WERI-Rb-1 (cell line): ENCODE measurements around the gene PDK2.

ENCODE experiments used
- DNase-seq: peaks from one replicate; pipeline ENCODE4 v3.0.0-alpha.2; 2020
- H3K27ac ChIP-seq: fragments of 250-450 bp; sonication (Bioruptor Pico); 2 replicates; pipeline ENCODE4 v1.5.1; 2020; ENCODE audit warnings: mild to moderate bottlenecking, moderate library complexity
- H3K27me3 ChIP-seq: fragments of 250-450 bp; sonication (Bioruptor Pico); 2 replicates; pipeline ENCODE4 v1.5.1; 2021; ENCODE audit warnings: mild to moderate bottlenecking, low read depth, moderate library complexity; ENCODE audit not compliant: insufficient read depth, severe bottlenecking
- H3K36me3 ChIP-seq: fragments of 250-450 bp; sonication (Bioruptor Pico); 2 replicates; pipeline ENCODE4 v1.5.1; 2020; ENCODE audit warnings: mild to moderate bottlenecking, moderate library complexity
- H3K4me3 ChIP-seq: 2 replicates; pipeline ENCODE4 v1.5.1; 2011; ENCODE audit warnings: low read depth, mild to moderate bottlenecking, control low read depth, low read length
- H3K9me3 ChIP-seq: fragments of 250-450 bp; sonication (Bioruptor Pico); 2 replicates; pipeline ENCODE4 v1.5.1; 2021; ENCODE audit warnings: mild to moderate bottlenecking, moderate library complexity; ENCODE audit not compliant: severe bottlenecking
- TF ChIP-seq, protein P1 (sequence below): IDR thresholded peaks from 2 replicates; pipeline ENCODE4 v1.5.1; 2011; ENCODE audit warnings: low read depth, mild to moderate bottlenecking, control low read depth, inconsistent platforms, low read length

PDK2 gene

DNA sequence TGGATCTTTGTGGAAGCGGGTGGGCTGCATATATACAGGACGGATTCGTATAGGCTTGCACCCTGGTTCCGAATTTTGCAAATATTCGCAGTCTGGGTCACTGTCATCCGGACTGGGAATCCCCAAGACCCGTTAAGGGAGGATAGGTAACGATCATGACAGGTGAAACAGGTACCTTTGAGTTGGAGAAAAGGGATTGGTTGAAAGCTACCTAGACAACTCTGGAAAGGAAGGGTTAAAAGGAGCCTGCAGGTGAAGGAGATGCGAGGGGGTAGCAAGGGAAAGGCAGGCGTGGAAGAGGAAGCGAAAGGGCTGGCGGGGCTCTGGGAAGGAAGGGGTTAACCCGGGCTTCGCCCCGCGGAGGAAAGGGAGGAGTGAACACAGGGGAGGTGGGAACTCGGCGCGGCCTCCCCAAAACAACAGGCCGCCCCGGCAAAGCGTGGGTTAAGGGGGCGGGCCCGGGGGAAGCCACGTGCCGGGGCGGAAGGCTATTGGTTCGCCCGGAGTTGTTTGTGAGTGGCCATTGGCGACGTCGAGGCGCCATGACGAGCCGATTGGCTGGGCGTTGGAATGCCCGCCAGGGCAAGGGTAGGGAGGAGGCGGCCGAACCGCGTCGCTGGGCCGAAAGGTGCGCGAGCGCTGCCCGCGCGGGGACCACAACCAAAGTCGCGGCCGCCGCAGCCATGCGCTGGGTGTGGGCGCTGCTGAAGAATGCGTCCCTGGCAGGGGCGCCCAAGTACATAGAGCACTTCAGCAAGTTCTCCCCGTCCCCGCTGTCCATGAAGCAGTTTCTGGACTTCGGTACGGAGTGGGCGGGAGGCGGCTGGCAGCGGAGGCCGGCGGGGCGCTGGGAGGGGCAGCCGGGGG lies at the start of gene PDK2:
PDK2 (plus strand) TSS at position 599 of the 867 bp plus-strand sequence; CDS start at position 684, 85 bp downstream.
- Histone ChIP-seq H3K36me3 (peaks cover 15% of the 10 kb centered on the region), H3K9me3 (no peaks in the 10 kb centered on the region), H3K27me3 (no peaks in the 10 kb centered on the region), H3K27ac (peak within 1 kb of the TSS; percentile 64), H3K4me3 (peak within 1 kb of the TSS; percentile 90)
- TF ChIP-seq, protein P1, sequence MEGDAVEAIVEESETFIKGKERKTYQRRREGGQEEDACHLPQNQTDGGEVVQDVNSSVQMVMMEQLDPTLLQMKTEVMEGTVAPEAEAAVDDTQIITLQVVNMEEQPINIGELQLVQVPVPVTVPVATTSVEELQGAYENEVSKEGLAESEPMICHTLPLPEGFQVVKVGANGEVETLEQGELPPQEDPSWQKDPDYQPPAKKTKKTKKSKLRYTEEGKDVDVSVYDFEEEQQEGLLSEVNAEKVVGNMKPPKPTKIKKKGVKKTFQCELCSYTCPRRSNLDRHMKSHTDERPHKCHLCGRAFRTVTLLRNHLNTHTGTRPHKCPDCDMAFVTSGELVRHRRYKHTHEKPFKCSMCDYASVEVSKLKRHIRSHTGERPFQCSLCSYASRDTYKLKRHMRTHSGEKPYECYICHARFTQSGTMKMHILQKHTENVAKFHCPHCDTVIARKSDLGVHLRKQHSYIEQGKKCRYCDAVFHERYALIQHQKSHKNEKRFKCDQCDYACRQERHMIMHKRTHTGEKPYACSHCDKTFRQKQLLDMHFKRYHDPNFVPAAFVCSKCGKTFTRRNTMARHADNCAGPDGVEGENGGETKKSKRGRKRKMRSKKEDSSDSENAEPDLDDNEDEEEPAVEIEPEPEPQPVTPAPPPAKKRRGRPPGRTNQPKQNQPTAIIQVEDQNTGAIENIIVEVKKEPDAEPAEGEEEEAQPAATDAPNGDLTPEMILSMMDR = no peak
- DNase-seq = peak; percentile 98

DNA sequence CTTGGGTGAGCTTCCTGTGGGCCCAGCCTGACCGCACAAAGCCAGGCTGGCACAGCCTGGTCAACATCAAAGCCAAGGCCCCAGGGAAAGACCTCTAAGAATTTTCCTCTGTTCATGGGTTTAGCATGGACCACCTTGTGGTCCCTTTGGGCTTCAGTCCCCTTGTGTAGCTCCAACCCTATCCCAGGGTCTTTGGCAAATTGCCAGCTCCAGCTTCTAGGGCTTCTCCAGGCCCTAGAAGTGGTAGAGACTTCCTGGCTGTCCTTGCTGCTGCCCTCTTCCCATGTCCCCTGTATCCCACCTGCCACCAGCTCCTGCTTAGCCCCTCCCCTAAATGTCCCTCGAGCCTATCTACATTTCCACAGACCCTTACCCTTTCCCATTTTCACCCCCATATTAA lies 49.0 kb upstream of the PDK2 start:
- DNase-seq = no peak
- Histone ChIP-seq H3K27ac (no peak overlapping the region), H3K36me3 (no peaks in the 10 kb centered on the region), H3K27me3 (no peaks in the 10 kb centered on the region), H3K9me3 (no peaks in the 10 kb centered on the region), H3K4me3 (no peak overlapping the region)
- TF ChIP-seq, protein P1 = no peak

DNA sequence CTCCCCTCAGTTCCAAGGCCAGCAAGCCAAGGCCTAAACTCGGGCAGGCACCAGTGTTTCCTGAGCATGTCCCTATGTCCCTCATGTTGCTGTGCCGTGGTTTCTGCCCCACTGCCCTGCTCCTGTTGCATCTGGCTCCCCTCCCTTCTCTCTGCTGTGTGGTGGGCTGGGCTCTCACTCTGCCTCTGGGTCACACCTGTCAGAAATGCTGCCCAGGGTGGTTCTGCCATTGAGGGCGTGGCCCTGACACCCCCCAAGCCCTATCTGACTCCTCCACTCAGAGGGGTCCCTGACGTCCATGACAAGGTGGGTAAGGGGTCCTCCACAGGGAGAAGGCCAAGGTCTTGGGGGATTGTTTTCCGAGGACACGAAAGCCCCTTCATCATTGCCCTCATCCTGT lies 48.5 kb upstream of the PDK2 start:
- no peaks in the 10 kb centered on the region for H3K27me3 ChIP-seq
- no peak overlapping the region for H3K4me3 ChIP-seq
- no peaks in the 10 kb centered on the region for H3K9me3 ChIP-seq
- TF ChIP-seq, protein P1 = no peak
- H3K27ac ChIP-seq = no peak overlapping the region
- DNase-seq = no peak
- H3K36me3 ChIP-seq = no peaks in the 10 kb centered on the region

DNA sequence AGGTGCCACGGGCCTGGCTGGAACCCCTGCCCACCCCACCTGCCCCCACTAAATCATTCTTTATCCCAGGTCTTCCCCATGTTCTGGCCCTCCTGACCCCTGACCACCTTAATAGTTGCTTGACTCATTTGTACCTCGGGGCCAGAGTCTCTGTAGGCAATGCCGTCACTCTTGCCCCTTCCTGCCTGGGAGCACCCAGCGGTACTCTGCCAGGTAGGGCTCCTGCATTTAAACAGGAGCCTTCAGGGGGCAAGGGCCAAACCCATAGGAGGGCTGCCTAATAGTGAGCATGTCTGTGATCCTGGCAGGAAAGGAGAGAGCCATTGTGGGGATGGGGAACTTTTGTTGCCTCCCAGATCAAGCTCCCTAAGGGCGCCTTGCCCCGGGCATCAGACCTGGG lies 48.1 kb upstream of the PDK2 start:
- Histone ChIP-seq H3K4me3 (no peak overlapping the region), H3K27ac (no peak overlapping the region), H3K27me3 (no peaks in the 10 kb centered on the region), H3K9me3 (no peaks in the 10 kb centered on the region), H3K36me3 (no peaks in the 10 kb centered on the region)
- TF ChIP-seq, protein P1 = no peak
- DNase-seq = no peak

DNA sequence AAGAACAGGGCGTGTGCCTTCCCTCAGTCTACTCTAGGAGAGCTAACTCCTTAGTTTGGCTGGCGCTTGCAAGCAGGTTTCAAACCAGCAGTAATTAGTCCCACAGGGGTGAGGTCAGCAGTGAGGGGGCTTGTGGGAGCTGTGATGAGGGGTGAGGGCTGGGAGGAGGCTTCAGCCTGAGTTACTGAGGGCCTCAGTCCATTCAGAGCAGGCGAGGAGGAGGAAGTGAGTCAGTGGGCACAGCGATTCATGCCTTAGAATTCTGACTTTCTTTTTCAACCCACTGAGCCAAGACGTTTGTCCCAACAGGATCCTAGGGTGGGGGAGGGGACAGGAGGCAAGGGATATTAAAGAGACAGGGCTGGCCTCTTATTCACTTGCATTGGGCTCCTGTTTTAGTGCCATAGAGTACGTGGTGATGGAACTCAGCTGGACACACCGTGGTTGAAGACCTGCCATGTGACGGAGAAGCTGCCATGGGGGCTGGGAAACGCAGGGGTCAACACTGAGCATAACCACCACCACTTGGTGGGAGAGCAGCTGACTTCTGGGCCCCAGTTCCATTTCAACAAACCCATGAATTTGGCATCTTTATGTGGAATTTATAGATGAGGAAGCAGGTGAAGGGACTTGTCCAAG lies 47.5 kb upstream of the PDK2 start:
- no peaks in the 10 kb centered on the region for H3K36me3 ChIP-seq
- H3K4me3 ChIP-seq = no peak overlapping the region
- no peak for DNase-seq
- H3K9me3 ChIP-seq = no peaks in the 10 kb centered on the region
- no peak overlapping the region for H3K27ac ChIP-seq
- H3K27me3 ChIP-seq = no peaks in the 10 kb centered on the region
- TF ChIP-seq, protein P1 = no peak
